H1 (cell line): ENCODE data around the gene USP7. TPM values are rescaled to one million over a fixed set of nuclear protein-coding genes. Genes with fewer than 3 reads are reported as not detected.

Experiments
- CBX5 ChIP-seq: fragments of 300-800, 300-1000 bp; sonication (generic); IDR thresholded peaks from 2 replicates; pipeline ENCODE4 v1.7.1; 2016; ENCODE audit warnings: antibody characterized with exemption, low read length, low read depth
- polyA plus RNA-seq, 7 experiments: library from polyadenylated mRNA; depleted of rRNA in 3 of 7; stranded (reverse) in 5 of 7; unstranded in 2 of 7; fragments of >200 nt in 5 of 7; fragments of 200-250 nt in 2 of 7; gene quantifications; 1 replicate in 5 of 7; 2 replicates in 1 of 7; 4 replicates in 1 of 7; pipeline versions ENCODE4 v1.2.1 to v1.2.3, GENCODE V29; 2011 to 2013; ENCODE audit warnings: missing spikeins in 2 of 7, mixed read lengths in 2 of 7
- total RNA-seq: library from RNA; stranded (reverse); fragmentation: NEBNext Ultra II Directional; extraction: Animal tissue kit (Norgen Biotek cat#: 25700); gene quantifications from 2 replicates; pipeline ENCODE4 v1.2.1, GENCODE V29; 2021

The USP7 gene
- total and polyA plus RNA-seq, 2 of the 8 experiments (the other 6 are each of a cell fraction or from before 2014, with no cell fraction given): 21.3 to 211 TPM

DNA sequence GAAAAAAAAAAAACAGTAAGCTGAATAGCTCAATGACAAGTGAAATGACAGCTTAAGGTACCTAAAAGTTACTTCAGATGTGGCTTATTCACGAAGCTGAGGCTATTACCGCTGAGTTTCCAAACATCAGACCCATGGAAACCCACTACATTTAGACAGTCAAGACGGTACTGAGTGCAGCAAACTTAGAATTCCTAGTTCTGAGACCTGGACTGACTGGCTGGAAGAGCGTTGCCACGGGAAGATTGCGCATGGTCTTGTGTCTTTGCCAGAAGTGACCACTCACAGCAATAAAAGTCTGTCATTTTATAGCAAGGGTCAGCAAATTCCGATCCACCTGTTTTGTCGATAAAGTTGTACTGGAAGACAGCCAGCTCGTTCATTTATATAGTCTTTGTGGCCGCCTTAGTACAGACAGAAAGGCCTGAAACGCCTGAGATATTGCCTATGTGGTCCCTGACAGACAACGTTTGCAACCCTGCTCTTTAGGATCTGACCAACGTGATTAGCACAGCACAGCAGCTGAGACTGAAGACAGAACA, 62.3 kb downstream of the USP7 start (continued):
- no peak for TF ChIP-seq CBX5
